Rectal smooth muscle tissue (tissue), 1 donor: ENCODE measurements around the gene TMEM132C.

Experiments
- H3K27ac ChIP-seq: one replicate; pipeline ENCODE4 v1.7.0; 2013; ENCODE audit warnings: low read depth, low read length, inconsistent platforms
- H3K27me3 ChIP-seq: one replicate; pipeline ENCODE4 v1.7.0; 2013; ENCODE audit warnings: low read length; ENCODE audit not compliant: control insufficient read depth, insufficient read depth
- H3K36me3 ChIP-seq: one replicate; pipeline ENCODE4 v1.7.0; 2013; ENCODE audit warnings: low read length; ENCODE audit not compliant: control insufficient read depth, insufficient read depth
- H3K4me1 ChIP-seq: one replicate; pipeline ENCODE4 v1.7.0; 2013; ENCODE audit warnings: low read length; ENCODE audit not compliant: control insufficient read depth, insufficient read depth
- H3K4me3 ChIP-seq: one replicate; pipeline ENCODE4 v1.7.0; 2013; ENCODE audit warnings: low read length
- H3K9ac ChIP-seq: one replicate; pipeline ENCODE4 v1.7.0; 2013; ENCODE audit warnings: low read length

The TMEM132C gene

DNA sequence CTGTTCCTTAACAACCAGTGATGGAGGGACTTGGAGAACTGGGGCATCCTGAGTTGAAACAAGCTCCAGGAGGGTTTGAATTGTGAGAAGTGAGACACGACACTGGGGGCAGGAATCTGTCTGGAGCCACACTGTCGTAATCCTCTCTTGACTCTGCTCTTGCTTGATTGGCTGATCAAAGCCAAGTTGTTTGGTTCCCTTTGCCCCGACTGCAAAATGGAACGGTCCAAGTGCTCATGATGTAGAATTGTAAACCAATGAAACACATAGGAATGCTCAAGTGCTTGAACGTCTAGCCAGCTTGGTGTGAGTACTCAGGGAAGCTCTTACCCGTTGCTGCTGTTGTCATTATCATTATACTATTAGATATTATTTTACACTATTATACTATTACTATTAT lies 98.1 kb downstream of the TMEM132C start:
- no peaks in the 10 kb centered on the region for H3K36me3 ChIP-seq
- H3K27me3 ChIP-seq: peaks cover 3% of the 10 kb centered on the region
- no peak overlapping the region for H3K27ac ChIP-seq
- H3K4me3 ChIP-seq: peak overlapping the region; percentile 2
- H3K4me1 ChIP-seq: no peaks in the 10 kb centered on the region
- no peak overlapping the region for H3K9ac ChIP-seq

DNA sequence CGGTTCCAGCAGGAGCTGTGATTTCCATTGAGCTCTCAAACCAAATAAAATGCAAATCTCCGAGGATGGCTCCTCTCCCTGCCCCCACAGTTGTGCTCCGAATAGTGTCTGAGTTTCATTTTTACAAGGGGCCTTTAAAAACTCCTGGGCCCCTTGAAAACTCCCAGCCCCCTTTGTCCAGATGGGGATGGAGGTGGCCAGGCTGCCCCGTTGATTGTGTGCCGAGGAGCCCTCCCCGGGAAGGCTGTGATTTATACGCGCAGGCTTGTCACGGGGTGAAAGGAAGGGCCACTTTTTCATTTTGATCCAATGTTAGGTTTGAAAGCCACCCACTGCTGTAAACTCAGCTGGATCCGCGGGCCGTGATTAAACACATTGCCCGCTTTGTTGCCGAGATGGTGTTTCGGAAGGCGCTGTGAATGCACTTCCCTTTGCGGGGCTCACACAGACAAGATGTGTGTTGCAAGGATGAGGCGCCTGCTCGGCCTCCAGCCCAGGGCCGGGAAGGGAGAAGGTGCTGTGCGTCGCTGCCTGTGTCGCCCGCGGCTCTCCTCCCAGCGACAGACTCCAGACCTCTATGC lies 98.8 kb downstream of the TMEM132C start:
- Histone ChIP-seq H3K36me3 (no peaks in the 10 kb centered on the region), H3K9ac (no peak overlapping the region), H3K27me3 (peaks cover 3% of the 10 kb centered on the region), H3K4me1 (no peaks in the 10 kb centered on the region), H3K27ac (no peak overlapping the region), H3K4me3 (peak overlapping the region; percentile 2)

DNA sequence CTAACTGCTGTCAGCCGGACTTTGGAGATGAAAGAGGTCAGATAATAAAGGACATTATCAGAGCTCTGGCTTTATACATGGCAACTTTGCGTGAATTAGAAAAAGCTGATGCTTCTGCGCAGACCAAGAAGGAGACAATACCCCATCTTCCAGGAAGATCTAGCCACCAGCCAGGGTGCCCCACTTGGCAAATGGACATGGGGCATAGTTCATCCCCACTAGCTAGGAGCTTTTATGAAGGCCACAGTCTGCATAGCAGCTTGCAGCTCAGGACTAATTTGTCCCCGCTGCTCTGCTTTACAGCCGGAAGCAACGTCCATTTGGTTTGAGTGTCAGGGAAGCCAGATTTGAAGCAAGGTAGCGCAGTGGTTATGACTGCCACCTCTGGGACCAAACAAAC lies 101.0 kb downstream of the TMEM132C start:
- Histone ChIP-seq H3K27ac (no peak overlapping the region), H3K9ac (no peak overlapping the region), H3K36me3 (no peaks in the 10 kb centered on the region), H3K4me1 (no peaks in the 10 kb centered on the region), H3K4me3 (no peak overlapping the region), H3K27me3 (peaks cover 3% of the 10 kb centered on the region)

DNA sequence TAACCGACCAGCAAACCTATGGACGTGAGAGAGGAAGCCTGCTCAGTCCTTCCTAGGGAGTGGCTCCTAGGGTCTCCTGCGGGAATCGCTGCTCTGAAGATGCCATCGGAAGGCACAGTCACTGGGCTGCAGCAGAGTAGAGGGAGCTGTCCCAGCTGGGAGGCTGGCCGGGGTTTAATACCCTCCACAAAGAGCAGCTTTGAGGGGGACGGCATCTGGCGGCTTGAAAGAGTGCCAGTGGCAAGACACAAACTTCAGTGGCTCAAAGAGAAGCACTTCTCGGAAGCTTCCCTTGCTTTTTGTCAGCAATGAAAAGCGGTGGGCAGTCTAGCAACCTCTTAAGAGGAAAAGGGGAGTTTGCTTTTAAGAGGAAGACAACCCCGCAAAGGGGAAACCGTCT lies 114.6 kb downstream of the TMEM132C start:
- Histone ChIP-seq H3K4me1 (no peaks in the 10 kb centered on the region), H3K27me3 (no peaks in the 10 kb centered on the region), H3K36me3 (no peaks in the 10 kb centered on the region), H3K4me3 (no peak overlapping the region), H3K27ac (no peak overlapping the region), H3K9ac (no peak overlapping the region)

- Histone ChIP-seq H3K27ac (no peak overlapping the region), H3K36me3 (no peaks in the 10 kb centered on the region), H3K4me3 (no peak overlapping the region), H3K9ac (no peak overlapping the region), H3K27me3 (no peaks in the 10 kb centered on the region), H3K4me1 (no peaks in the 10 kb centered on the region)
These were observed 115.0 kb downstream of the TMEM132C start for GRCh38 chr12:128381946-128382345.

GRCh38 chr12:128382946-128383345 lies 116.0 kb downstream of the TMEM132C start:
- no peak overlapping the region for H3K4me3 ChIP-seq
- no peaks in the 10 kb centered on the region for H3K4me1 ChIP-seq
- H3K9ac ChIP-seq: no peak overlapping the region
- H3K27me3 ChIP-seq: no peaks in the 10 kb centered on the region
- no peaks in the 10 kb centered on the region for H3K36me3 ChIP-seq
- H3K27ac ChIP-seq: no peak overlapping the region

GRCh38 chr12:128383357-128383937 lies 116.5 kb downstream of the TMEM132C start:
- H3K4me3 ChIP-seq: no peak overlapping the region
- no peaks in the 10 kb centered on the region for H3K36me3 ChIP-seq
- H3K27me3 ChIP-seq: no peaks in the 10 kb centered on the region
- no peak overlapping the region for H3K27ac ChIP-seq
- H3K9ac ChIP-seq: no peak overlapping the region
- no peaks in the 10 kb centered on the region for H3K4me1 ChIP-seq

- H3K9ac ChIP-seq: no peak overlapping the region
- peaks cover 2% of the 10 kb centered on the region for H3K27me3 ChIP-seq
- no peaks in the 10 kb centered on the region for H3K36me3 ChIP-seq
- H3K4me3 ChIP-seq: no peak overlapping the region
- no peak overlapping the region for H3K27ac ChIP-seq
- no peaks in the 10 kb centered on the region for H3K4me1 ChIP-seq
These were observed 118.8 kb downstream of the TMEM132C start for GRCh38 chr12:128385736-128386135.

DNA sequence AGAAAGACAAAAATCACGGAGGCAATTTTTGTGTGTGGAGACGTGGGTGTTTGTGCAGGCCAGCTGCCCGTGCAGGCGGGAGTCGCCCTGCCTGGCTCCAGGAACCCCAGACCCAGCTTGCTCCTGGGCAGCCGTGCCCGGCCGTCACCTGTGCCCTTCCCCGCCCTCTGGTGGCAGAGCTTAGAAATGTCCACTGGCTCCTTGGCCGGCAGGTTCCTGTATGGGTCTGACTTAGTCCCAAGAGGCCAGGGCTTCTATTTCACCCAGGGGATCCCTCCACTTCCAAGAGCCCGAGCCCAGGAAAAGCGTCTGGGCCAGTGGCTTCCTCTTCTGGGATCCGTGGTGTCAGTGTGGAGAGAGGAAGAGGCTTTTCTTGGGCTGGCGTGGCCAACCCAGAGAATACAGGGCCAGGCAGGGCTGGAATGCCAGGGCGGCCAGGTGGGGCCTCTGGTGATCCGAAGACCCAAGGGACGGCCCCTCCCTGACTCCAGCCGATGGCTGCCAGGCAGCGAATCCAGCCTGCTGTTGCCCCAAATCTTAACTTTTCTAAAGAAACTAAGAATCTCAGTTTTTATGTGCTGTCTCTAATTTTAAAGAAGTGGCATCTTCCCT lies 120.9 kb downstream of the TMEM132C start:
- Histone ChIP-seq H3K9ac (no peak overlapping the region), H3K27ac (no peak overlapping the region), H3K27me3 (peaks cover 2% of the 10 kb centered on the region), H3K4me1 (no peaks in the 10 kb centered on the region), H3K36me3 (no peaks in the 10 kb centered on the region), H3K4me3 (no peak overlapping the region)

DNA sequence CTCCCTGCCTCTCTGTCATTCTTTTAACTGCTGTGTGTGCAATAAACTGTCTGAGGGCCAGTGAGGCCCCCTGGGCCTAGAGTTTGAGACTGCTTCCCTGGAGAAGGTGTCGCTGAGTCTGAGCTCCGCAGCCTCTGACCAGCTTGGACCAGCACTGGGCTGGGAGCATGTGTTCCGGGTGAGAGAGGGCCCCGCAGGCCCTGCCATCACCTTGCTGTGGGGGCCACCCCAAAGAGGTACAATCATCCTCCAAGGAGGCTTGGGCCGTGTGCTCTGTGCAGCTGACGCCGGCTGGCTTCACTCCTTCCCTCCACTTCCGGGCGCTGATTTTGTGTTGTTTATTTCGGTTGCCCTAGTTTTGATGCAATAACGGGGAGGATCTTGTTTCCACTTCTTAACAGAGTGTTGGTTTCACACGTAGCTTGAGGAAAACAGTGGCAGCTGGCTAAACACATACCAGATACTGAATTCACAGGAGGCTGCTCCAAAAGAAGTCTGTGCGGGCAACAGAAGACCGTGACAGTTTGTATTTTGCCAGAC lies 121.6 kb downstream of the TMEM132C start:
- Histone ChIP-seq H3K27me3 (peaks cover 2% of the 10 kb centered on the region), H3K9ac (no peak overlapping the region), H3K4me3 (no peak overlapping the region), H3K36me3 (no peaks in the 10 kb centered on the region), H3K4me1 (no peaks in the 10 kb centered on the region), H3K27ac (no peak overlapping the region)

DNA sequence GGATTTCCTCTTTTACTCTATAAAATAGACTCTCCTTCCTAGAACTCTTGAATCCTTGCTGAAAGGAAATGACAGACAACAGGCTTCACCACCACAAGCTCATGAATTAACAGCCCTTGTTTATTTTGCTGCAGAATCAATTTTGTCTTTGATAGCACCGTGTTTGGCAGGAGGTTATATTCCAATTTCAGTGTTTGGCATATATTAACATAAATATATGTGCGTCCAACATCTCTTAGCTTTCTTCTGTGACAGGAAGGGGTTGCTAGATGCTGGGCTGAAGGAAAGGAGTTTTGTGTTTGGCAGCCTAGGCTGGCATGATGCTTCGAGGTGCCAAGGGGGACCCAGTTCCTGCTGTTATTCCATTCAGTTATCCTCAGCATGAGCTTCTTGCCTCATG lies 126.4 kb downstream of the TMEM132C start:
- Histone ChIP-seq H3K27ac (no peak overlapping the region), H3K4me1 (no peaks in the 10 kb centered on the region), H3K36me3 (no peaks in the 10 kb centered on the region)

DNA sequence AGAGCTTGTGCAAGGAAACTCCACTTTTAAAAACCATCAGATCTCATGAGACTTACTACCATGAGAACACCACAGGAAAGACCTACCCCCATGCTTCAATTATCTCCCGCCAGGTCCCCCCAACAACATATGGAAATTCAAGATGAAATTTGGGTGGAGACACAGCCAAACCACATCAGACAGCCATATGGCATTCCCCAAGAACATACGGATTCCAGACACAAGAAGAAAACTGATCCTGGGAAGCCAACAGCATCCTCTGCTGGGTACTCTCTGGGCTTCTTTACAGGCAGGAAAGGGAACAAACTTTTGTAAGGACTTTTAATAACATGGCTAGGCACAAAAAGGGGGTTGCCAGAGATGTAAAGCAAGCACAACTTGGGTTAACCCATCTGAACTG lies 127.2 kb downstream of the TMEM132C start:
- Histone ChIP-seq H3K9ac (no peak overlapping the region), H3K36me3 (no peaks in the 10 kb centered on the region), H3K27ac (no peak overlapping the region), H3K4me3 (no peak overlapping the region), H3K4me1 (no peaks in the 10 kb centered on the region), H3K27me3 (peaks cover 2% of the 10 kb centered on the region)

More for the DNA sequence above, 126.4 kb downstream of the TMEM132C start:
- Histone ChIP-seq H3K27me3 (peaks cover 2% of the 10 kb centered on the region), H3K4me3 (no peak overlapping the region), H3K9ac (no peak overlapping the region)

DNA sequence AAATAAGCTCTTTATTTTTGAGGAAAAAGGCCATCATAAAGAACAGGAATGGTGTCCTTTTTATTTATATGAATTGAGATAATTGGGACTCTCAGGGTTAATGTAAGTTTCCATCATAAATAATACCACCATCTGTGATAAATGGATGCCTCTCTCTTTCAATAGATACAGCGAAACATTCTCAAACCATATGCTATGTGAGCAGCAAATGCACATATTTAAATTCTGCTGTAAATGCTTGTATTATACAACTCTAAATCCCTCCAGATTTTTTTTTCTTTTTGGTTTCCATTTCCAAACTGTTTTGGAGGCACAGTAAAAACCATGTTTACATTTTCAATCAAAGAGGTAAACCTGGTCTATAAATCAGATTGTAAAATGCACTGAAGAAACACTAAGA lies 132.3 kb downstream of the TMEM132C start:
- H3K9ac ChIP-seq: no peak overlapping the region
- no peak overlapping the region for H3K27ac ChIP-seq
- H3K36me3 ChIP-seq: no peaks in the 10 kb centered on the region
- H3K4me1 ChIP-seq: no peaks in the 10 kb centered on the region
- no peaks in the 10 kb centered on the region for H3K27me3 ChIP-seq
- no peak overlapping the region for H3K4me3 ChIP-seq
